MCF 10A (cell line): ENCODE results near the gene ACTR1A. TPM values are rescaled to one million over a fixed set of nuclear protein-coding genes. Genes with fewer than 3 reads are reported as not detected.

ENCODE experiments used
- BruUV-seq: library from RNA; stranded (reverse); fragments of 400-500 nt; replicated peaks from 2 replicates; lab custom pipeline; 2021; lab: Mats Ljungman, UMichigan
- CTCF ChIA-PET: fragments of 300-600 bp; sonication (Branson Sonifier 250); formaldehyde crosslinking; extraction: SDS; loops from one replicate; lab custom pipeline; 2021; ENCODE audit warnings: antibody characterized with exemption, inconsistent platforms; lab: Yijun Ruan, JAX
- POLR2A ChIA-PET: fragments of 300-600, 350-650 bp; sonication (Branson Sonifier 250); formaldehyde crosslinking; extraction: SDS; loops from one replicate; lab custom pipeline; 2020; ENCODE audit warnings: antibody characterized with exemption, inconsistent platforms; lab: Yijun Ruan, JAX
- DNase-seq: peaks from one replicate; pipeline ENCODE4 v3.0.0-alpha.2; 2018; ENCODE audit not compliant: unreplicated experiment
- H3K27ac Mint-ChIP-seq: one replicate; pipeline ENCODE4 v1.8.0; 2022; ENCODE audit warnings: mild to moderate bottlenecking, low read depth, mixed read lengths; ENCODE audit not compliant: unreplicated experiment
- H3K27me3 Mint-ChIP-seq: one replicate; pipeline ENCODE4 v1.8.0; 2022; ENCODE audit warnings: mixed read lengths; ENCODE audit not compliant: insufficient read depth, unreplicated experiment
- H3K36me3 Mint-ChIP-seq: one replicate; pipeline ENCODE4 v1.8.0; 2022; ENCODE audit warnings: mild to moderate bottlenecking, moderate library complexity, mixed read lengths; ENCODE audit not compliant: insufficient read depth, unreplicated experiment
- H3K4me1 Mint-ChIP-seq: one replicate; pipeline ENCODE4 v1.8.0; 2022; ENCODE audit warnings: mixed read lengths; ENCODE audit not compliant: insufficient read depth, unreplicated experiment
- H3K4me3 Mint-ChIP-seq: one replicate; pipeline ENCODE4 v1.8.0; 2022; ENCODE audit warnings: mild to moderate bottlenecking, moderate library complexity, mixed read lengths; ENCODE audit not compliant: unreplicated experiment
- H3K9me3 Mint-ChIP-seq: one replicate; pipeline ENCODE4 v1.8.0; 2022; ENCODE audit warnings: mixed read lengths; ENCODE audit not compliant: unreplicated experiment
- intact Hi-C: fragments of 100-400 bp; cut with micrococcal nuclease; formaldehyde crosslinking; loops from 2 replicates; pipeline ENCODE4 v1.14.1; 2022
- total RNA-seq: library from RNA; stranded (reverse); gene quantifications from 2 replicates; pipeline ENCODE4 v1.2.3, GENCODE V29; 2022
- TF ChIP-seq, protein P1 (sequence below): fragments of 200-600 bp; IDR thresholded peaks from one replicate; pipeline ENCODE4 v1.8.0; 2022; ENCODE audit warnings: antibody characterized with exemption, mild to moderate bottlenecking; ENCODE audit not compliant: unreplicated experiment

ACTR1A gene
- total RNA-seq, 1 experiment from 2014 or later = 60.1 TPM

- TF ChIP-seq, protein P1, sequence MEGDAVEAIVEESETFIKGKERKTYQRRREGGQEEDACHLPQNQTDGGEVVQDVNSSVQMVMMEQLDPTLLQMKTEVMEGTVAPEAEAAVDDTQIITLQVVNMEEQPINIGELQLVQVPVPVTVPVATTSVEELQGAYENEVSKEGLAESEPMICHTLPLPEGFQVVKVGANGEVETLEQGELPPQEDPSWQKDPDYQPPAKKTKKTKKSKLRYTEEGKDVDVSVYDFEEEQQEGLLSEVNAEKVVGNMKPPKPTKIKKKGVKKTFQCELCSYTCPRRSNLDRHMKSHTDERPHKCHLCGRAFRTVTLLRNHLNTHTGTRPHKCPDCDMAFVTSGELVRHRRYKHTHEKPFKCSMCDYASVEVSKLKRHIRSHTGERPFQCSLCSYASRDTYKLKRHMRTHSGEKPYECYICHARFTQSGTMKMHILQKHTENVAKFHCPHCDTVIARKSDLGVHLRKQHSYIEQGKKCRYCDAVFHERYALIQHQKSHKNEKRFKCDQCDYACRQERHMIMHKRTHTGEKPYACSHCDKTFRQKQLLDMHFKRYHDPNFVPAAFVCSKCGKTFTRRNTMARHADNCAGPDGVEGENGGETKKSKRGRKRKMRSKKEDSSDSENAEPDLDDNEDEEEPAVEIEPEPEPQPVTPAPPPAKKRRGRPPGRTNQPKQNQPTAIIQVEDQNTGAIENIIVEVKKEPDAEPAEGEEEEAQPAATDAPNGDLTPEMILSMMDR = no peak
These were observed 10.1 kb downstream of the ACTR1A start for GRCh38 chr10:102492344-102492939.

DNA sequence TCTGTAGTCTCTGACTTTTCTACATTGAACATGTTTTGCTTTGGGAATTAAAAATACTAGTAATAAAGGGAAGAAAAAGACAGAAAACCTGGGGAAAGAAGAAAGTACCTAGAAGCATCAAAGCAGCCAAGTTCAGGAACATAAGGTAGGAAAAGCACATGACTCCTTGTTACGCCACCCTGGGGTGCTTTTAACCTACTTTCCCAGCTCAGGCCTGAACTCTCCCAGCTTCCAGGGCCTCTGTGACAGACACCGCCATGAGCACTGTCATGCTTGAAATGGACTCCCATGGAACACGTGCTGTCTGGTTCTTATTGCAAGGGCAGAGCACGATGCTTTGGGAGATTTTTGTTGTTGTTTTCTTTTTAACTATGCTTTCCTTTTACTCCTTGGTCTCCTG, 11.4 kb downstream of the ACTR1A start:
- intact Hi-C loops = no loop called here
- ChIA-PET POLR2A (interaction anchor here (2.2 kb wide), 1 partner anchor 10 kb away, joined by 6 read pairs; no protein-coding TSS in a partner anchor), CTCF (interaction anchor here (0.9 to 1.0 kb wide), 2 partner anchors 10 to 11 kb away, joined by 4 to 5 read pairs; no protein-coding TSS in a partner anchor)
- H3K27ac Mint-ChIP-seq = no peak overlapping the region
- no peak overlapping the region for H3K4me3 Mint-ChIP-seq
- TF ChIP-seq, protein P1 = no peak
- H3K9me3 Mint-ChIP-seq = no peaks in the 10 kb centered on the region
- H3K4me1 Mint-ChIP-seq = peaks cover 13% of the 10 kb centered on the region
- no peak for DNase-seq
- H3K36me3 Mint-ChIP-seq = peaks cover 68% of the 10 kb centered on the region
- H3K27me3 Mint-ChIP-seq = no peaks in the 10 kb centered on the region
- no TSS peak for BruUV-seq

More at GRCh38 chr10:102492344-102492939, 10.1 kb downstream of the ACTR1A start:
- ChIA-PET CTCF (interaction anchor here (0.6 to 1.0 kb wide), 2 partner anchors 39 to 89 kb away, joined by 3 to 4 read pairs; no protein-coding TSS in a partner anchor), POLR2A (interaction anchor here (2.2 kb wide), 1 partner anchor 9 kb away, joined by 6 read pairs; no protein-coding TSS in a partner anchor)
- Mint-ChIP-seq H3K27ac (no peak overlapping the region), H3K36me3 (peaks cover 65% of the 10 kb centered on the region), H3K9me3 (no peaks in the 10 kb centered on the region), H3K27me3 (no peaks in the 10 kb centered on the region), H3K4me1 (peaks cover 13% of the 10 kb centered on the region), H3K4me3 (no peak overlapping the region)
- DNase-seq = no peak
- BruUV-seq = no TSS peak
- intact Hi-C loops = no loop called here

GRCh38 chr10:102485093-102485784, 17.3 kb downstream of the ACTR1A start:
- no TSS peak for BruUV-seq
- POLR2A ChIA-PET = interaction anchor here (0.6 to 0.7 kb wide), 2 partner anchors 261 to 792 kb away, joined by 3 to 4 read pairs; no protein-coding TSS in a partner anchor
- no peaks in the 10 kb centered on the region for H3K9me3 Mint-ChIP-seq
- DNase-seq = no peak
- H3K4me1 Mint-ChIP-seq = no peaks in the 10 kb centered on the region
- H3K4me3 Mint-ChIP-seq = no peak overlapping the region
- no peak overlapping the region for H3K27ac Mint-ChIP-seq
- no peaks in the 10 kb centered on the region for H3K27me3 Mint-ChIP-seq
- TF ChIP-seq, protein P1 = no peak
- intact Hi-C loops = no loop called here
- CTCF ChIA-PET = interaction anchor here (0.6 kb wide), 2 partner anchors 8 to 265 kb away, joined by 3 read pairs; no protein-coding TSS in a partner anchor
- peaks cover 78% of the 10 kb centered on the region for H3K36me3 Mint-ChIP-seq

- POLR2A ChIA-PET = interaction anchor here (0.8 to 1.7 kb wide), 2 partner anchors 17 to 21 kb away, joined by 3 to 4 read pairs; no protein-coding TSS in a partner anchor
- CTCF ChIA-PET = interaction anchor here (1.2 to 1.8 kb wide), 2 partner anchors 42 to 90 kb away, joined by 3 read pairs; no protein-coding TSS in a partner anchor
- TF ChIP-seq, protein P1 = no peak
- H3K27me3 Mint-ChIP-seq = no peaks in the 10 kb centered on the region
- BruUV-seq = no TSS peak
- no peaks in the 10 kb centered on the region for H3K9me3 Mint-ChIP-seq
- no peak for DNase-seq
- H3K4me1 Mint-ChIP-seq = no peaks in the 10 kb centered on the region
- H3K36me3 Mint-ChIP-seq = peaks cover 71% of the 10 kb centered on the region
- H3K27ac Mint-ChIP-seq = no peak overlapping the region
- H3K4me3 Mint-ChIP-seq = no peak overlapping the region
- intact Hi-C loops = no loop called here
These were observed 18.5 kb downstream of the ACTR1A start for GRCh38 chr10:102484021-102484420.
